ENCODE data around the gene FGD6.

GRCh38 chr12:95114766-95115405 is 102.4 kb downstream of the FGD6 start:
- TF ChIP-seq CTCF (IDR thresholded peaks at IDR 0.05) (no peak), POLR2A (IDR thresholded peaks at IDR 0.05) (no peak)
